Osteoblast (primary cell): ENCODE measurements around the gene TMEM151B. TPM values are rescaled to one million over a fixed set of nuclear protein-coding genes. Genes with fewer than 3 reads are reported as not detected.
A peak's percentile ranks its signal among the peaks of the same experiment; 100 is the strongest.

Experiments
- DNase-seq: peaks from one replicate; pipeline ENCODE4 v3.0.0; 2011; ENCODE audit warnings: low spot score, mixed read lengths; ENCODE audit not compliant: insufficient read length; ENCODE audit errors: missing footprints
- H2AFZ ChIP-seq: 2 replicates; pipeline ENCODE4 v1.6.0; 2011; ENCODE audit warnings: mild to moderate bottlenecking, low read length
- H3K27ac ChIP-seq: 2 replicates; pipeline ENCODE4 v1.5.1; 2011; ENCODE audit warnings: mild to moderate bottlenecking, low read depth, low read length, moderate library complexity
- H3K27me3 ChIP-seq: 2 replicates; pipeline ENCODE4 v1.6.0; 2012; ENCODE audit warnings: mild to moderate bottlenecking, control low read depth, inconsistent platforms, low read length, moderate library complexity; ENCODE audit not compliant: insufficient read depth
- H3K36me3 ChIP-seq: 2 replicates; pipeline ENCODE4 v1.5.1; 2011; ENCODE audit warnings: mild to moderate bottlenecking, low read length, control low read depth, moderate library complexity; ENCODE audit not compliant: insufficient read depth
- H3K4me1 ChIP-seq: 2 replicates; pipeline ENCODE4 v1.5.1; 2011; ENCODE audit warnings: mild to moderate bottlenecking, low read length, control low read depth, moderate library complexity; ENCODE audit not compliant: insufficient read depth
- H3K4me2 ChIP-seq: 2 replicates; pipeline ENCODE4 v1.6.0; 2011; ENCODE audit warnings: mild to moderate bottlenecking, low read length; ENCODE audit not compliant: insufficient read depth
- H3K4me3 ChIP-seq: fragments of 200-600 bp; sonication (generic); 3 replicates; pipeline ENCODE4 v1.5.1; 2012; ENCODE audit warnings: mild to moderate bottlenecking, low read length, inconsistent platforms; ENCODE audit not compliant: insufficient read depth
- H3K79me2 ChIP-seq: 2 replicates; pipeline ENCODE4 v1.6.0; 2012; ENCODE audit warnings: mild to moderate bottlenecking, low read length, control low read depth, inconsistent platforms; ENCODE audit not compliant: insufficient read depth
- H3K9me3 ChIP-seq: 2 replicates; pipeline ENCODE4 v1.5.1; 2011; ENCODE audit warnings: low read depth, low read length, control low read depth
- H4K20me1 ChIP-seq: 2 replicates; pipeline ENCODE4 v1.6.0; 2012; ENCODE audit warnings: mild to moderate bottlenecking, low read length, control low read depth; ENCODE audit not compliant: insufficient read depth
- total RNA-seq: library from RNA; depleted of rRNA; stranded (reverse); fragments of >200 nt; gene quantifications from 2 replicates; pipeline ENCODE4 v1.2.3, GENCODE V29; 2012
- TF ChIP-seq, protein P1 (sequence below): IDR thresholded peaks from 2 replicates; pipeline ENCODE4 v1.5.1; 2011; ENCODE audit warnings: mild to moderate bottlenecking, low read depth, low read length, moderate library complexity; ENCODE audit errors: extremely low read depth

The TMEM151B gene
- total RNA-seq, 1 donor = not detected

DNA sequence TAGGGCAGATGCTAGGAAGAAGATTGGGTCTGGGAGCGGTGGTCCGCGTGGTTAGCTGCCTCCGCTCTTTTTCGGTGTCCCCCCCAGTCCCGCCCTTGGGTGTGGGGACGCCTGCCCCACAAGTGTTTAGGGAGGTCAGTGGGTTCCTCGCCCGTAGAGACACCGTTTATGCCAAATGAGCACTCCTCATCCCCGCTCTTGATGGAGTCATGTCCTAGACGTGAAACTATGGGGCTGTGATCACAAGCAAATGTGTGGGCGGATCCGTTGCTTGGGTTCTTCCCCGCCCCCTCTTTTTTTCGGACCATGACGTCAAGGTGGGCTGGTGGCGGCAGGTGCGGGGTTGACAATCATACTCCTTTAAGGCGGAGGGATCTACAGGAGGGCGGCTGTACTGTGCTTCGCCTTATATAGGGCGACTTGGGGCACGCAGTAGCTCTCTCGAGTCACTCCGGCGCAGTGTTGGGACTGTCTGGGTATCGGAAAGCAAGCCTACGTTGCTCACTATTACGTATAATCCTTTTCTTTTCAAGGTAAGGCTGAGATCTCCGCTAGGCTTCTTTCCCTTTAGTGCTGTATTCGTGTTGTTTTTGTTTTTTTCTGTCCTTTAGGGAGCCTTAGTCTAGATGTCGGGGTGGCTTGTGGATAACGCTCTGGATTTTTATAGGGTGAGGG is 23.4 kb upstream of the TMEM151B start, which contains the start of gene HSP90AB1:
Gene HSP90AB1 (plus strand): TSS at position 439 of the 675 bp plus-strand sequence. CDS start 1,529 bp downstream, outside the sequence.
- Histone ChIP-seq H4K20me1 (peaks cover 45% of the 10 kb centered on the region), H3K9me3 (no peaks in the 10 kb centered on the region), H3K36me3 (peaks cover 33% of the 10 kb centered on the region), H2AFZ (peak within 1 kb of the TSS; percentile 95), H3K4me3 (peak within 1 kb of the TSS; percentile 99), H3K27me3 (no peaks in the 10 kb centered on the region), H3K79me2 (peaks cover 48% of the 10 kb centered on the region), H3K27ac (peak within 1 kb of the TSS; percentile 95), H3K4me1 (peaks cover 26% of the 10 kb centered on the region), H3K4me2 (peak within 1 kb of the TSS; percentile 97)
- TF ChIP-seq, protein P1, sequence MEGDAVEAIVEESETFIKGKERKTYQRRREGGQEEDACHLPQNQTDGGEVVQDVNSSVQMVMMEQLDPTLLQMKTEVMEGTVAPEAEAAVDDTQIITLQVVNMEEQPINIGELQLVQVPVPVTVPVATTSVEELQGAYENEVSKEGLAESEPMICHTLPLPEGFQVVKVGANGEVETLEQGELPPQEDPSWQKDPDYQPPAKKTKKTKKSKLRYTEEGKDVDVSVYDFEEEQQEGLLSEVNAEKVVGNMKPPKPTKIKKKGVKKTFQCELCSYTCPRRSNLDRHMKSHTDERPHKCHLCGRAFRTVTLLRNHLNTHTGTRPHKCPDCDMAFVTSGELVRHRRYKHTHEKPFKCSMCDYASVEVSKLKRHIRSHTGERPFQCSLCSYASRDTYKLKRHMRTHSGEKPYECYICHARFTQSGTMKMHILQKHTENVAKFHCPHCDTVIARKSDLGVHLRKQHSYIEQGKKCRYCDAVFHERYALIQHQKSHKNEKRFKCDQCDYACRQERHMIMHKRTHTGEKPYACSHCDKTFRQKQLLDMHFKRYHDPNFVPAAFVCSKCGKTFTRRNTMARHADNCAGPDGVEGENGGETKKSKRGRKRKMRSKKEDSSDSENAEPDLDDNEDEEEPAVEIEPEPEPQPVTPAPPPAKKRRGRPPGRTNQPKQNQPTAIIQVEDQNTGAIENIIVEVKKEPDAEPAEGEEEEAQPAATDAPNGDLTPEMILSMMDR = no peak
- DNase-seq = peak; percentile 97

DNA sequence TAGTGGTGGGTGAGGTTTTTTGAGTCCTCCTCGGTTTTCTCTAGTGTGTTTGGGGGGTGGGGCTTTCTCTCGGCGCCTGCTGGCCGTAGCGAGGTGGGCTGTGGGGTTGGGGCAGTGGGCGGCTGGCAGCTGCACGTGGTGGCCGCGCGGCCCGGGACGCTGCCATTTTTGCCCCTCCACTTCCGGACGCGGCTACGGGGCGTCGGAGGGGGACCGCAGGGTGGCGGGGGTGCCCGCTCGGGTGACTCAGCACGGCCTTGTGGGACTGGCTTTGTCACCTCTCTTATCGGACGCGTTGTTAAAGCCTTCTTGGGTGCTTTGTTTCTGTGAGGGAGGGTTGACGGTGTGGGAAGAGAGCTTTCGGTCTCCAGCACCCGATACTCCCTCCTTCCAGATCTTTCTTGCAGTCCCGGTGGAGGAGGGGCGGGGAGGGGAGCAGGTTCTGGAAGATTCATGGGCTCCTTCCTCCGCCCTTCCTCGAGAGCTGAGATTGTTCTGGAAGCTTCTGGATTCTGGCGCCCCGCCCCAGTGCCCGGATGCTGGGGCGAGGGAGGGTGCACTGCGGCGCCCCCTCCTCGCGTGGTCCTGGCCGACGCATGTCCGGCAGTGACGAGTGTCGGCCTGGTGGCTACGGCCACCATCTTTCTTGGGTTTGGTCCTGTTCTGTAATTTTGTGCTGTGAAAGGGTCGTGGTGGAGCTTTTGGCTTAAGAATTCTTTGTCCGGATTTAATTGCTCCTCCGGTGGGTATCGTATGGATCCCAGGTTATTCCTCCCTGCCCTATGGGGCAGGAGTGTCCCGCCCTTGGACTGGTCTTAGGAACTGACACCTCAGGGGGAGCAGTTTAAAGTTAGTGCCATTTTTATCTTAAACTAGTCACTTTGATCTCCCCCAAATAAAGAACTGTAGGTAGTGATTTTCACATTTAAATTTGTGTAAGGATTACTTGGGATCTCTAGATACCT is 22.6 kb upstream of the TMEM151B start:
- Histone ChIP-seq H3K27ac (peak overlapping the region; percentile 95), H3K79me2 (peaks cover 52% of the 10 kb centered on the region), H3K4me3 (peak overlapping the region; percentile 99), H3K4me2 (peak overlapping the region; percentile 97), H3K36me3 (peaks cover 41% of the 10 kb centered on the region), H3K4me1 (peaks cover 26% of the 10 kb centered on the region), H4K20me1 (peaks cover 49% of the 10 kb centered on the region), H2AFZ (no peak overlapping the region), H3K27me3 (no peaks in the 10 kb centered on the region), H3K9me3 (no peaks in the 10 kb centered on the region)
- TF ChIP-seq, protein P1 = no peak
- peak; percentile 88 for DNase-seq

DNA sequence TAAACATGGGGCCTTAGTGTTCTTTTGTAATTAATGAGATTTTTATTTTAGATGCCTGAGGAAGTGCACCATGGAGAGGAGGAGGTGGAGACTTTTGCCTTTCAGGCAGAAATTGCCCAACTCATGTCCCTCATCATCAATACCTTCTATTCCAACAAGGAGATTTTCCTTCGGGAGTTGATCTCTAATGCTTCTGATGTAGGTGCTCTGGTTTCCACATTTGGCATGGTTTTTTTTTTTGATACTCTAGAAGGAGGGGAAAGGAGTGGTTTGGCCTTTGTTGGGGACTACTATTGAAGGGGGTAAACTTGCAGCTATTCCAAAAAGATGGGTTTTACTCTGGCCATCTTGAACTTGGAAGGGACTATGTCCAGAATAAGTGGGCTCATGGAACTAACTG is 21.7 kb upstream of the TMEM151B start:
- TF ChIP-seq, protein P1 = no peak
- H3K79me2 ChIP-seq = peaks cover 61% of the 10 kb centered on the region

More for the DNA sequence above, 21.7 kb upstream of the TMEM151B start:
- no peaks in the 10 kb centered on the region for H3K27me3 ChIP-seq
- H3K4me1 ChIP-seq = peaks cover 26% of the 10 kb centered on the region
- H3K27ac ChIP-seq = peak overlapping the region; percentile 19
- no peak overlapping the region for H2AFZ ChIP-seq
- peaks cover 50% of the 10 kb centered on the region for H3K36me3 ChIP-seq
- peak; percentile 26 for DNase-seq
- H4K20me1 ChIP-seq = peaks cover 58% of the 10 kb centered on the region
- peak overlapping the region; percentile 97 for H3K4me2 ChIP-seq
- H3K9me3 ChIP-seq = no peaks in the 10 kb centered on the region
- H3K4me3 ChIP-seq = peak overlapping the region; percentile 99
